ENCODE results near the gene RABL6.

GRCh38 chr9:136821826-136822544 lies 14.2 kb downstream of the RABL6 start:
- TF ChIP-seq POLR2A (IDR thresholded peaks at IDR 0.05) (no peak), CTCF (IDR thresholded peaks at IDR 0.05) (no peak)

Measured in uterus (tissue), 2 donors.